ENCODE measurements around the gene CPN2. TPM values are rescaled to one million over a fixed set of nuclear protein-coding genes. Genes with fewer than 3 reads are reported as not detected.

CPN2 gene
- total and polyA plus RNA-seq, 2 of the 13 experiments (the other 11 are each of a cell fraction or from before 2014, with no cell fraction given) = 26.7 to 27.7 TPM

DNA sequence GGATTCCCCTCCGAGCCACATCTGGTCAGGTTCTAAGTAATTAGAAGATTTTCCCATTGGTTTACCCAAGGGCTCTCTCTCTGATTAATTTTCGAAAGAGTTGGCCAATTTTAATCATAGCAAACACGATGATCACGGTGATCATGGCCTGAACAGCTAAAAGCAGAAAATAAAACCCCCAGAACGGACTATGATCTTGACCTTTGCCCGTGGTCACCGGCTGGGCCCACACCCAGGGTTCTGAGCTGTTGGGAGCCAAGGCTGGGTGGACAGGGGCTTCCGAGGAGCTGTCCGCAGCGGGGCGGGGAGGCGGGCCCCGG is 45.4 kb upstream of the CPN2 start (continued):
- TF ChIP-seq, protein P1, sequence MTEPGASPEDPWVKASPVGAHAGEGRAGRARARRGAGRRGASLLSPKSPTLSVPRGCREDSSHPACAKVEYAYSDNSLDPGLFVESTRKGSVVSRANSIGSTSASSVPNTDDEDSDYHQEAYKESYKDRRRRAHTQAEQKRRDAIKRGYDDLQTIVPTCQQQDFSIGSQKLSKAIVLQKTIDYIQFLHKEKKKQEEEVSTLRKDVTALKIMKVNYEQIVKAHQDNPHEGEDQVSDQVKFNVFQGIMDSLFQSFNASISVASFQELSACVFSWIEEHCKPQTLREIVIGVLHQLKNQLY (CRISPR knock-in tag; IDR thresholded peaks at IDR 0.05) = no peak
- TF ChIP-seq TCF7L2 (IDR thresholded peaks at IDR 0.05; ENCODE audit: low read depth, low read length) (no peak), NR2C2 (CRISPR knock-in tag; IDR thresholded peaks at IDR 0.05; ENCODE audit: borderline replicate concordance) (peak; percentile 54; the same call in 1 of the 2 replicates), HNF4A (CRISPR knock-in tag; IDR thresholded peaks at IDR 0.05) (peak; percentile 62), SP2 (CRISPR knock-in tag; IDR thresholded peaks at IDR 0.05) (no peak), ZSCAN25 (CRISPR knock-in tag; IDR thresholded peaks at IDR 0.05) (no peak), MXD4 (CRISPR knock-in tag; IDR thresholded peaks at IDR 0.05) (no peak), ZFY (CRISPR knock-in tag; IDR thresholded peaks at IDR 0.05) (0 out of 2 replicates have a peak, but pooled peaks have one; percentile 13), SP5 (CRISPR knock-in tag; IDR thresholded peaks at IDR 0.05; ENCODE audit: borderline replicate concordance, low read depth) (0 out of 2 replicates have a peak, but pooled peaks have one; percentile 4), ZNF232 (CRISPR knock-in tag; IDR thresholded peaks at IDR 0.05; ENCODE audit: borderline replicate concordance) (no peak), ARID4A (CRISPR knock-in tag; IDR thresholded peaks at IDR 0.05; ENCODE audit: borderline replicate concordance) (0 out of 2 replicates have a peak, but pooled peaks have one; percentile 10)
